T-helper 2 cell treated with Interferon-gamma antibody and Interleukin-4, amounts not matched to agents 5 μg/mL and 100 μg/mL, for 36 hours (primary cell): ENCODE data around the gene AVPR2.

ENCODE experiments used
- DNase-seq: peaks from one replicate; pipeline ENCODE4 v3.0.0; 2021; ENCODE audit warnings: low spot score
- H3K27ac Mint-ChIP-seq: one replicate; pipeline ENCODE4 v1.8.0; 2021; ENCODE audit warnings: mild to moderate bottlenecking, mixed read lengths
- H3K27me3 Mint-ChIP-seq: one replicate; pipeline ENCODE4 v1.8.0; 2021; ENCODE audit warnings: low read depth, mixed read lengths
- H3K36me3 Mint-ChIP-seq: one replicate; pipeline ENCODE4 v1.8.0; 2021; ENCODE audit warnings: low read depth, mixed read lengths
- H3K4me1 Mint-ChIP-seq: one replicate; pipeline ENCODE4 v1.8.0; 2021; ENCODE audit warnings: low read depth, mixed read lengths
- H3K4me3 Mint-ChIP-seq: one replicate; pipeline ENCODE4 v1.8.0; 2022; ENCODE audit warnings: mild to moderate bottlenecking, moderate library complexity, mixed read lengths
- H3K9me3 Mint-ChIP-seq: one replicate; pipeline ENCODE4 v1.8.0; 2021; ENCODE audit warnings: mixed read lengths

AVPR2 gene

GRCh38 chrX:153922932-153923857 is 18.7 kb downstream of the AVPR2 start:
- peaks cover 21% of the 10 kb centered on the region for H3K4me1 Mint-ChIP-seq
- H3K4me3 Mint-ChIP-seq: peak overlapping the region; percentile 98
- H3K9me3 Mint-ChIP-seq: no peaks in the 10 kb centered on the region
- H3K27me3 Mint-ChIP-seq: no peaks in the 10 kb centered on the region
- DNase-seq: no peak
- peaks cover 39% of the 10 kb centered on the region for H3K36me3 Mint-ChIP-seq
- peak overlapping the region; percentile 26 for H3K27ac Mint-ChIP-seq

- DNase-seq: no peak
- Mint-ChIP-seq H3K4me1 (peaks cover 28% of the 10 kb centered on the region), H3K4me3 (peak overlapping the region; percentile 98), H3K27me3 (no peaks in the 10 kb centered on the region), H3K9me3 (no peaks in the 10 kb centered on the region), H3K36me3 (peaks cover 38% of the 10 kb centered on the region), H3K27ac (peak overlapping the region; percentile 93)
Observed at GRCh38 chrX:153924149-153924861, 19.8 kb downstream of the AVPR2 start.

GRCh38 chrX:153925387-153925738 is 20.9 kb downstream of the AVPR2 start:
- Mint-ChIP-seq H3K27me3 (no peaks in the 10 kb centered on the region), H3K4me3 (peak overlapping the region; percentile 98), H3K27ac (peak overlapping the region; percentile 93), H3K36me3 (peaks cover 34% of the 10 kb centered on the region), H3K9me3 (no peaks in the 10 kb centered on the region), H3K4me1 (peaks cover 25% of the 10 kb centered on the region)
- DNase-seq: no peak

- Mint-ChIP-seq H3K36me3 (peaks cover 34% of the 10 kb centered on the region), H3K9me3 (no peaks in the 10 kb centered on the region), H3K27ac (peak within 1 kb of the TSS; percentile 97), H3K4me3 (peak within 1 kb of the TSS; percentile 98), H3K27me3 (no peaks in the 10 kb centered on the region), H3K4me1 (peaks cover 25% of the 10 kb centered on the region)
- peak; percentile 67 for DNase-seq
Observed at GRCh38 chrX:153925739-153926551, 21.5 kb downstream of the AVPR2 start, which contains the start of gene ARHGAP4. TSS of gene ARHGAP4 (minus strand) at chrX:153926264. CDS start at chrX:153926202, 62 bp downstream.

GRCh38 chrX:153926552-153926857 is 22.0 kb downstream of the AVPR2 start:
- H3K36me3 Mint-ChIP-seq: peaks cover 37% of the 10 kb centered on the region
- H3K9me3 Mint-ChIP-seq: no peaks in the 10 kb centered on the region
- DNase-seq: no peak
- H3K4me3 Mint-ChIP-seq: peak overlapping the region; percentile 90
- H3K27me3 Mint-ChIP-seq: no peaks in the 10 kb centered on the region
- H3K27ac Mint-ChIP-seq: peak overlapping the region; percentile 97
- H3K4me1 Mint-ChIP-seq: peaks cover 25% of the 10 kb centered on the region

GRCh38 chrX:153926858-153927671 is 22.6 kb downstream of the AVPR2 start:
- Mint-ChIP-seq H3K9me3 (no peaks in the 10 kb centered on the region), H3K4me3 (peak overlapping the region; percentile 90), H3K4me1 (peaks cover 24% of the 10 kb centered on the region), H3K27me3 (no peaks in the 10 kb centered on the region), H3K36me3 (peaks cover 40% of the 10 kb centered on the region), H3K27ac (peak overlapping the region; percentile 97)
- peak; percentile 71 for DNase-seq

GRCh38 chrX:153927672-153927921 is 23.1 kb downstream of the AVPR2 start:
- H3K36me3 Mint-ChIP-seq: peaks cover 36% of the 10 kb centered on the region
- no peak for DNase-seq
- H3K4me3 Mint-ChIP-seq: peak overlapping the region; percentile 90
- no peaks in the 10 kb centered on the region for H3K9me3 Mint-ChIP-seq
- peak overlapping the region; percentile 97 for H3K27ac Mint-ChIP-seq
- peaks cover 20% of the 10 kb centered on the region for H3K4me1 Mint-ChIP-seq
- H3K27me3 Mint-ChIP-seq: no peaks in the 10 kb centered on the region

GRCh38 chrX:153927922-153928760 is 23.7 kb downstream of the AVPR2 start:
- Mint-ChIP-seq H3K27me3 (no peaks in the 10 kb centered on the region), H3K36me3 (peaks cover 35% of the 10 kb centered on the region), H3K27ac (peak overlapping the region; percentile 97), H3K4me1 (peaks cover 16% of the 10 kb centered on the region), H3K4me3 (peak overlapping the region; percentile 90), H3K9me3 (no peaks in the 10 kb centered on the region)
- DNase-seq: peak; percentile 94

- H3K27ac Mint-ChIP-seq: peak overlapping the region; percentile 77
- no peaks in the 10 kb centered on the region for H3K27me3 Mint-ChIP-seq
- no peak for DNase-seq
- peak overlapping the region; percentile 69 for H3K4me3 Mint-ChIP-seq
- H3K9me3 Mint-ChIP-seq: no peaks in the 10 kb centered on the region
- H3K4me1 Mint-ChIP-seq: peaks cover 13% of the 10 kb centered on the region
- H3K36me3 Mint-ChIP-seq: peaks cover 28% of the 10 kb centered on the region
Observed at GRCh38 chrX:153928846-153929245, 24.4 kb downstream of the AVPR2 start.

GRCh38 chrX:153929576-153929975 is 25.1 kb downstream of the AVPR2 start:
- no peak overlapping the region for H3K27ac Mint-ChIP-seq
- H3K9me3 Mint-ChIP-seq: no peaks in the 10 kb centered on the region
- H3K27me3 Mint-ChIP-seq: no peaks in the 10 kb centered on the region
- peaks cover 17% of the 10 kb centered on the region for H3K4me1 Mint-ChIP-seq
- H3K4me3 Mint-ChIP-seq: peak overlapping the region; percentile 69
- peaks cover 21% of the 10 kb centered on the region for H3K36me3 Mint-ChIP-seq
- no peak for DNase-seq

- Mint-ChIP-seq H3K9me3 (no peaks in the 10 kb centered on the region), H3K4me1 (peaks cover 17% of the 10 kb centered on the region), H3K27me3 (no peaks in the 10 kb centered on the region), H3K4me3 (peak overlapping the region; percentile 18), H3K27ac (peak overlapping the region; percentile 55), H3K36me3 (peaks cover 16% of the 10 kb centered on the region)
- DNase-seq: no peak
Observed at GRCh38 chrX:153930011-153930910, 25.8 kb downstream of the AVPR2 start.

- H3K27me3 Mint-ChIP-seq: no peaks in the 10 kb centered on the region
- no peak overlapping the region for H3K27ac Mint-ChIP-seq
- H3K4me3 Mint-ChIP-seq: no peak overlapping the region
- peaks cover 17% of the 10 kb centered on the region for H3K4me1 Mint-ChIP-seq
- H3K36me3 Mint-ChIP-seq: peaks cover 12% of the 10 kb centered on the region
- no peak for DNase-seq
- H3K9me3 Mint-ChIP-seq: no peaks in the 10 kb centered on the region
Observed at GRCh38 chrX:153931151-153931550, 26.7 kb downstream of the AVPR2 start.
